Psoas muscle (tissue), 8 donors: Measurements from ENCODE around the gene DLX4. TPM values are rescaled to one million over a fixed set of nuclear protein-coding genes. Genes with fewer than 3 reads are reported as not detected.

Source experiments
- ATAC-seq, 4 donors: fragments of 200-7000 bp; cut with Tn5 transposase; one replicate each; pipeline ENCODE4 v1.9.1; 2020; ENCODE audit warnings: moderate library complexity in 3 of 4, mild to moderate bottlenecking in 2 of 4
- DNase-seq, 2 donors: peaks; one replicate each; pipeline ENCODE4 v3.0.0-alpha.2; 2020
- H3K27ac ChIP-seq: fragments of 200-600 bp; one replicate; pipeline ENCODE4 v1.8.0; 2022
- H3K27me3 ChIP-seq, 3 donors: fragments of 200-600 bp in 1 of 3; one replicate each; pipeline versions ENCODE4 v1.6.1 to v1.8.0; 2013 to 2022; ENCODE audit warnings: low read length in 2 of 3, mild to moderate bottlenecking in 2 of 3, moderate library complexity in 1 of 3; ENCODE audit not compliant: insufficient read depth in 3 of 3
- H3K36me3 ChIP-seq, 2 donors: fragments of 200-600 bp in 1 of 2; one replicate each; pipeline versions ENCODE4 v1.6.1 to v1.8.0; 2013 to 2022; ENCODE audit warnings: low read depth in 1 of 2, mild to moderate bottlenecking in 1 of 2, moderate library complexity in 1 of 2; ENCODE audit not compliant: insufficient read depth in 1 of 2
- H3K4me1 ChIP-seq: fragments of 200-600 bp; one replicate; pipeline ENCODE4 v1.8.0; 2022
- H3K4me3 ChIP-seq: fragments of 200-600 bp; one replicate; pipeline ENCODE4 v1.8.0; 2022; ENCODE audit warnings: mild to moderate bottlenecking
- H3K9me3 ChIP-seq: fragments of 200-600 bp; one replicate; pipeline ENCODE4 v1.8.0; 2022
- WGBS, 3 donors: extraction: QIAGEN DNeasy Blood & Tissue Kit; methylation state at CpG; one replicate each; pipeline versions ENCODE4 v1.1.6 to v1.1.7; 2013; 5-methylcytosine and 5-hydroxymethylcytosine counted together
- intact Hi-C, 2 donors: fragments of 100-400 bp; cut with DNase I; formaldehyde crosslinking; loops; one replicate each; pipeline versions ENCODE4 v1.11.0 to v1.14.2; 2022
- polyA plus RNA-seq, 3 donors: library from polyadenylated mRNA; stranded (reverse); fragments of 200-250 nt; gene quantifications; one replicate each; pipeline ENCODE4 v1.2.3, GENCODE V29; 2013
- total RNA-seq, 4 donors: library from RNA; stranded (reverse); fragmentation: NEBNext Ultra II Directional in 2 of 4; extraction: Animal tissue kit (Norgen Biotek cat#: 25700) in 2 of 4; gene quantifications; one replicate each; pipeline versions ENCODE4 v1.2.1 to v1.2.4, GENCODE V29; 2021 to 2023
- TF ChIP-seq, protein P1 (sequence below): fragments of 200-600 bp; IDR thresholded peaks from one replicate; pipeline ENCODE4 v1.8.0; 2022; ENCODE audit warnings: antibody characterized with exemption
- donor health status: healthy with polysubstance abuse.
- donor health status: DM: no; HTN: no; CAD: no; lungs with moderate emphysema.
- donor health status: Bipolar disorder and iron deficiency.
- donor health status: healthy.
- donor health status: DM: yes; HTN: yes; CAD: no.
- donor health status: DM: no; HTN: no; CAD: no.
- donor health status: DM: no; HTN: no; CAD: no.
- donor health status: DM: yes; HTN: yes; CAD: no.

DLX4 gene
- total and polyA plus RNA-seq, 7 donors, result not detected

DNA sequence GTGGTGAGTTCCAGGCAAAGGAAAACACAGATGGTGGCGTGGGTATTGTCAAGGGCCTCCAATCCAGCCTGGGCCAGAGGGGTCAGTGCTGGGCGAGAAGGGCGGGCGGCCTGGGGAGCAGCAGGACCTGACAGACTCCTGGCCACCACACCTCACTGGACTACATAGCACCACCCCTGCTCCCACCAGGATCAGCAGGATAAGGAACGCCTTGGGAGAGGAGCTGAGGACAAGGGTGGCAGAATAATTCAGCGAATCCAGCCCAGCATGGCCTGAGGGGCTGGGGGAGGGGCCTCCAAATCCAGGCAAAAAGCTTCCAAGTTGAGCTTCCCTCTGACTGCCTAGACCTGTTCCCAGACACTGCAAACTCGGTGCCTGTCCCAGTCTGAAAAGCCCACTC is 6.5 kb downstream of the DLX4 start:
- TF ChIP-seq, protein P1, sequence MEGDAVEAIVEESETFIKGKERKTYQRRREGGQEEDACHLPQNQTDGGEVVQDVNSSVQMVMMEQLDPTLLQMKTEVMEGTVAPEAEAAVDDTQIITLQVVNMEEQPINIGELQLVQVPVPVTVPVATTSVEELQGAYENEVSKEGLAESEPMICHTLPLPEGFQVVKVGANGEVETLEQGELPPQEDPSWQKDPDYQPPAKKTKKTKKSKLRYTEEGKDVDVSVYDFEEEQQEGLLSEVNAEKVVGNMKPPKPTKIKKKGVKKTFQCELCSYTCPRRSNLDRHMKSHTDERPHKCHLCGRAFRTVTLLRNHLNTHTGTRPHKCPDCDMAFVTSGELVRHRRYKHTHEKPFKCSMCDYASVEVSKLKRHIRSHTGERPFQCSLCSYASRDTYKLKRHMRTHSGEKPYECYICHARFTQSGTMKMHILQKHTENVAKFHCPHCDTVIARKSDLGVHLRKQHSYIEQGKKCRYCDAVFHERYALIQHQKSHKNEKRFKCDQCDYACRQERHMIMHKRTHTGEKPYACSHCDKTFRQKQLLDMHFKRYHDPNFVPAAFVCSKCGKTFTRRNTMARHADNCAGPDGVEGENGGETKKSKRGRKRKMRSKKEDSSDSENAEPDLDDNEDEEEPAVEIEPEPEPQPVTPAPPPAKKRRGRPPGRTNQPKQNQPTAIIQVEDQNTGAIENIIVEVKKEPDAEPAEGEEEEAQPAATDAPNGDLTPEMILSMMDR, result no peak
- no peaks in the 10 kb centered on the region for H3K9me3 ChIP-seq
- DNase-seq (no peak), ATAC-seq (no peak)
- H3K4me3 ChIP-seq, result no peak overlapping the region
- intact Hi-C loops, result no loop called here
- peaks cover 11% of the 10 kb centered on the region for H3K4me1 ChIP-seq
- 72 to 89% (median 81%) methylated on average over 7 of the region's 7 CpGs for WGBS, 3 donors
- peaks cover 0 to 81% (median 35%) of the 10 kb centered on the region in 3 donors for H3K27me3 ChIP-seq
- no peaks in the 10 kb centered on the region for H3K36me3 ChIP-seq
- no peak overlapping the region for H3K27ac ChIP-seq

GRCh38 chr17:49976163-49976827 is 7.3 kb downstream of the DLX4 start:
- intact Hi-C loops, result no loop called here
- Histone ChIP-seq H3K27me3 (peaks cover 0 to 81% (median 31%) of the 10 kb centered on the region in 3 donors), H3K9me3 (no peaks in the 10 kb centered on the region), H3K4me3 (no peak overlapping the region), H3K27ac (no peak overlapping the region), H3K4me1 (peaks cover 11% of the 10 kb centered on the region), H3K36me3 (no peaks in the 10 kb centered on the region)
- WGBS, 3 donors, result 67 to 73% (median 69%) methylated on average over 5 of the region's 5 CpGs
- DNase-seq (no peak), ATAC-seq (no peak)
- TF ChIP-seq, protein P1, result no peak

- no peaks in the 10 kb centered on the region for H3K36me3 ChIP-seq
- no peak overlapping the region for H3K27ac ChIP-seq
- TF ChIP-seq, protein P1, result no peak
- peaks cover 0 to 77% (median 26%) of the 10 kb centered on the region in 3 donors for H3K27me3 ChIP-seq
- H3K9me3 ChIP-seq, result no peaks in the 10 kb centered on the region
- DNase-seq (no peak), ATAC-seq (no peak)
- intact Hi-C loops, result no loop called here
- H3K4me3 ChIP-seq, result no peak overlapping the region
- 54 to 73% (median 66%) methylated on average over 4 of the region's 4 CpGs for WGBS, 3 donors
- H3K4me1 ChIP-seq, result peaks cover 8% of the 10 kb centered on the region
Measured at GRCh38 chr17:49976828-49977202, 7.8 kb downstream of the DLX4 start.

DNA sequence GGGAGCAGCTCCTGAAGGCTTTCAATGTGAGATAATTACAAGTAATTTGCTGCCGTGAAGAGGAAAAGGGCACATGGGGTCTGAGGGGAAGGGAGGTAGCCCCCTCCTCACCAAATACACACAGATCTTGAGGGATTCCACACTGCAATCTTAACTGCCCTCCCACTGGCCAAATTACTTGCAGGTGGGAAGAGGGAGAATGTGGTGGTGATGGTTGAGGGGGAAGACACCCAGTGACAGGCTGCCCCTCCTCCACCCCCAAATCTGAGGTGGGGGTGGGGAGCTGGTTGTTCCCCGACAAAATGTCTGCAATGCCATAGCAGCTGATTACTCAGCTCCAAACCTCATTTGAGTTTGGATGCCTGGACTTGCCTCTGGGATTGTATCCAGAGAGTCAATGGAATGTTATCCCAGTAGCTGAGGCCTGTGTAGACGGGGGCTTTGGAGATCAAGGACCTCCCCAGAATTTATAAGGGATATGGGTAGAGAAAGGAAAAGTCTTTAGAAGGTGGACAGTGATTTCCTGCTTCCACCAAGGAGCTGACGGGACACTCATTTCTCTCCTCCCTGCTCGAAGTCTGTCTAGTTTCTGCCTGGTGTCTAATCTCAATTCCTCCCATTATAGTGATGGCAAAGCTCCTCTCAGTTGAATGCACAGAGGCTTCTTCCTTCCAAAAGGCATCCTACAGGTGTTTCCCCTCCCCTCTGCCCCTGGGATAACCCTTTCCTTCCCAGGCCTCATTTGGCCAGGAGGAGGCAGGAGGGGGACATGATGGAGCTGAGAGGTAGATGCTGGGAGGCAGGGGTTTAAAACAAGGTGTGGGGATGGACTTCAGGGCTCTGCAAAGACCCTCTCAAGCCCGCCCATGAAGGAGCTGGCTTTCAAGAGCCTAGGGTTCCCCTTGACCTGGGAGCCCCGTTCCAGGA is 8.7 kb downstream of the DLX4 start:
- ATAC-seq (no peak), DNase-seq (no peak)
- Histone ChIP-seq H3K9me3 (no peaks in the 10 kb centered on the region), H3K4me1 (no peaks in the 10 kb centered on the region), H3K27ac (no peak overlapping the region), H3K27me3 (peaks cover 0 to 68% (median 18%) of the 10 kb centered on the region in 3 donors), H3K36me3 (no peaks in the 10 kb centered on the region), H3K4me3 (no peak overlapping the region)
- TF ChIP-seq, protein P1, result no peak
- WGBS, 3 donors, result 50 to 62% (median 52%) methylated on average over 7 of the region's 7 CpGs
- intact Hi-C loops, result no loop called here
